BE2C (cell line): Measurements from ENCODE around the gene STOM.
A peak's percentile ranks its signal among the peaks of the same experiment; 100 is the strongest.

ENCODE experiments used
- DNase-seq: peaks from one replicate; pipeline ENCODE4 v3.0.0-alpha.2; 2020
- H3K27me3 ChIP-seq: fragments of 250-450 bp; sonication (Bioruptor Pico); 2 replicates; pipeline ENCODE4 v1.5.1; 2020; ENCODE audit warnings: mild to moderate bottlenecking
- H3K36me3 ChIP-seq: fragments of 250-450 bp; sonication (Bioruptor Pico); 2 replicates; pipeline ENCODE4 v1.5.1; 2020; ENCODE audit warnings: mild to moderate bottlenecking
- H3K4me1 ChIP-seq: fragments of 250-450 bp; sonication (Bioruptor Pico); 2 replicates; pipeline ENCODE4 v1.5.1; 2020
- H3K4me3 ChIP-seq: 2 replicates; pipeline ENCODE4 v1.5.1; 2011; ENCODE audit warnings: low read depth, low read length
- H3K9me3 ChIP-seq: fragments of 250-450 bp; sonication (Bioruptor Pico); 2 replicates; pipeline ENCODE4 v1.5.1; 2020
- CTCF ChIP-seq: IDR thresholded peaks from 2 replicates; pipeline ENCODE4 v1.5.1; 2012; ENCODE audit warnings: mild to moderate bottlenecking, low read depth, low read length

The STOM gene

GRCh38 chr9:121328476-121328875 is 41.6 kb downstream of the STOM start:
- no peaks in the 10 kb centered on the region for H3K9me3 ChIP-seq
- peaks cover 5% of the 10 kb centered on the region; the same call in 1 of the 2 replicates for H3K4me1 ChIP-seq
- H3K4me3 ChIP-seq = no peak overlapping the region
- no peaks in the 10 kb centered on the region for H3K27me3 ChIP-seq
- TF ChIP-seq CTCF = no peak
- H3K36me3 ChIP-seq = no peaks in the 10 kb centered on the region
- no peak for DNase-seq

GRCh38 chr9:121326901-121327613 is 43.0 kb downstream of the STOM start:
- TF ChIP-seq CTCF = no peak
- Histone ChIP-seq H3K4me1 (peaks cover 5% of the 10 kb centered on the region; the same call in 1 of the 2 replicates), H3K4me3 (no peak overlapping the region), H3K27me3 (no peaks in the 10 kb centered on the region), H3K9me3 (no peaks in the 10 kb centered on the region), H3K36me3 (no peaks in the 10 kb centered on the region)
- no peak for DNase-seq

- Histone ChIP-seq H3K27me3 (no peaks in the 10 kb centered on the region), H3K9me3 (no peaks in the 10 kb centered on the region), H3K4me1 (peaks cover 5% of the 10 kb centered on the region; the same call in 1 of the 2 replicates), H3K4me3 (no peak overlapping the region; the same call in 1 of the 2 replicates), H3K36me3 (no peaks in the 10 kb centered on the region)
- peak; percentile 39 for DNase-seq
- no peak for TF ChIP-seq CTCF
Measured at GRCh38 chr9:121326130-121326838, 43.8 kb downstream of the STOM start.

GRCh38 chr9:121325387-121325786 is 44.7 kb downstream of the STOM start:
- Histone ChIP-seq H3K4me3 (no peak overlapping the region), H3K27me3 (no peaks in the 10 kb centered on the region), H3K36me3 (no peaks in the 10 kb centered on the region), H3K4me1 (peaks cover 5% of the 10 kb centered on the region; the same call in 1 of the 2 replicates), H3K9me3 (no peaks in the 10 kb centered on the region)
- TF ChIP-seq CTCF = no peak
- no peak for DNase-seq

GRCh38 chr9:121324755-121325154 is 45.3 kb downstream of the STOM start:
- H3K4me1 ChIP-seq = peaks cover 5% of the 10 kb centered on the region; the same call in 1 of the 2 replicates
- H3K4me3 ChIP-seq = no peak overlapping the region
- TF ChIP-seq CTCF = no peak
- no peaks in the 10 kb centered on the region for H3K9me3 ChIP-seq
- no peak for DNase-seq
- no peaks in the 10 kb centered on the region for H3K36me3 ChIP-seq
- H3K27me3 ChIP-seq = no peaks in the 10 kb centered on the region

- Histone ChIP-seq H3K9me3 (no peaks in the 10 kb centered on the region), H3K36me3 (no peaks in the 10 kb centered on the region), H3K4me1 (peaks cover 5% of the 10 kb centered on the region; the same call in 1 of the 2 replicates), H3K27me3 (no peaks in the 10 kb centered on the region), H3K4me3 (no peak overlapping the region)
- no peak for DNase-seq
- no peak for TF ChIP-seq CTCF
Measured at GRCh38 chr9:121324316-121324715, 45.7 kb downstream of the STOM start.
